Uterus (tissue), 4 donors: Measurements from ENCODE around the gene PTPRR. TPM values are rescaled to one million over a fixed set of nuclear protein-coding genes. Genes with fewer than 3 reads are reported as not detected.

Experiments used
- DNase-seq, 2 donors: peaks; one replicate each; pipeline ENCODE4 v3.0.0-alpha.2; 2019 to 2020
- H3K27ac ChIP-seq, 2 donors: fragments of 200-600 bp; sonication (generic); 1 replicate in 1 of 2; 2 replicates in 1 of 2; pipeline ENCODE4 v1.5.1; 2016 to 2018
- H3K27me3 ChIP-seq, 2 donors: fragments of 200-600 bp; sonication (generic); one replicate each; pipeline ENCODE4 v1.5.1; 2018 to 2019; ENCODE audit warnings: control low read depth in 1 of 2
- H3K36me3 ChIP-seq, 2 donors: fragments of 200-600 bp; sonication (generic); one replicate each; pipeline ENCODE4 v1.5.1; 2019; ENCODE audit warnings: control low read depth in 1 of 2
- H3K4me1 ChIP-seq, 2 donors: fragments of 200-600 bp; sonication (generic); one replicate each; pipeline ENCODE4 v1.5.1; 2018 to 2019; ENCODE audit warnings: control low read depth in 1 of 2
- H3K4me3 ChIP-seq, 2 donors: fragments of 200-600 bp; sonication (generic); 1 replicate in 1 of 2; 2 replicates in 1 of 2; pipeline ENCODE4 v1.5.1; 2018 to 2019; ENCODE audit warnings: mild to moderate bottlenecking in 1 of 2
- H3K9me3 ChIP-seq, 2 donors: fragments of 200-600 bp; sonication (generic); one replicate each; pipeline ENCODE4 v1.5.1; 2019; ENCODE audit warnings: control low read depth in 1 of 2
- CTCF ChIP-seq, 4 experiments: fragments of 200-600 bp in 2 of 4; fragments of 450-650 bp in 2 of 4; sonication (generic) in 2 of 4; IDR thresholded peaks; one replicate each; pipeline ENCODE4 v1.5.1; 2016 to 2019; ENCODE audit warnings: antibody characterized with exemption in 4 of 4, mild to moderate bottlenecking in 2 of 4, moderate library complexity in 1 of 4
- POLR2A ChIP-seq, 2 donors: fragments of 450-650 bp; IDR thresholded peaks; one replicate each; pipeline ENCODE4 v1.6.1; 2016; ENCODE audit warnings: antibody characterized with exemption in 2 of 2, mild to moderate bottlenecking in 1 of 2, moderate library complexity in 1 of 2
- intact Hi-C: fragments of 100-400 bp; cut with DNase I; formaldehyde crosslinking; loops from one replicate; pipeline ENCODE4 v1.15.1; 2023; ENCODE audit warnings: low total_unique reads
- total RNA-seq, 4 donors: library from RNA; depleted of rRNA in 3 of 4; stranded (reverse); fragments of >200 nt in 3 of 4; gene quantifications; one replicate each; pipeline versions ENCODE4 v1.1.0 to v1.2.4, GENCODE V29; 2014 to 2023
- donor health status: DM: yes; HTN: yes; CAD: no.

The PTPRR gene
- total RNA-seq, 4 donors from 2014 or later = 0.62 to 43.3 (median 7.6) TPM

GRCh38 chr12:70929029-70929428 is 8.5 kb upstream of the PTPRR start:
- no peaks in the 10 kb centered on the region for H3K36me3 ChIP-seq
- no peak for DNase-seq
- intact Hi-C loops = no loop called here
- H3K4me1 ChIP-seq = no peaks in the 10 kb centered on the region
- no peak overlapping the region for H3K27ac ChIP-seq
- H3K9me3 ChIP-seq = no peaks in the 10 kb centered on the region
- no peak overlapping the region for H3K4me3 ChIP-seq
- H3K27me3 ChIP-seq = no peaks in the 10 kb centered on the region
- TF ChIP-seq CTCF (IDR thresholded peaks at IDR 0.05) (no peak), POLR2A (IDR thresholded peaks at IDR 0.05) (no peak)

DNA sequence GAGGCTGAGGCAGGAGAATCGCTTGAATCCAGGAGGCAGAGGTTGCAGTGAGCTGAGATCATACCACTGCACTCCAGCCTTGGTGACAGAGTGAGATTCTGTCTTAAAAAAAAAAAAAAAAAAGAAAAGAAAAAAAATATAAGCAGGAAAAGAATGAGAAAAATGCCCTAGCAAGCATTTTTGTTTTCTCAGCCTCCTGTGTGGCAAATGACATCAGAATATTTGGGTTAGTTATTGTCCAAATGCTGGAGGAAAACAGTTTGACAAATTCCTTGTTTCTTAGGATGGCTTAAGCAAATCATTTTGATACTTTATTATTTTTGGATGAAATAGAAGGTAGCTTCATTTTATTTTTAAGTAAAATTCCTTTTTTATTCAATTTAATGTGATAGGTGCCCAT is 7.5 kb upstream of the PTPRR start:
- Histone ChIP-seq H3K4me3 (no peak overlapping the region), H3K27ac (no peak overlapping the region), H3K4me1 (no peaks in the 10 kb centered on the region), H3K36me3 (no peaks in the 10 kb centered on the region), H3K27me3 (no peaks in the 10 kb centered on the region), H3K9me3 (no peaks in the 10 kb centered on the region)
- intact Hi-C loops = no loop called here
- DNase-seq = no peak
- no peak for TF ChIP-seq POLR2A (IDR thresholded peaks at IDR 0.05)
- no peak for TF ChIP-seq CTCF (IDR thresholded peaks at IDR 0.05)

GRCh38 chr12:70927356-70927755 is 6.8 kb upstream of the PTPRR start:
- Histone ChIP-seq H3K36me3 (no peaks in the 10 kb centered on the region), H3K9me3 (no peaks in the 10 kb centered on the region), H3K27ac (no peak overlapping the region), H3K4me3 (no peak overlapping the region), H3K4me1 (no peaks in the 10 kb centered on the region), H3K27me3 (no peaks in the 10 kb centered on the region)
- no peak for TF ChIP-seq CTCF (IDR thresholded peaks at IDR 0.05)
- TF ChIP-seq POLR2A (IDR thresholded peaks at IDR 0.05) = no peak
- DNase-seq = no peak
- intact Hi-C loops = no loop called here

GRCh38 chr12:70925539-70925938 is 5.0 kb upstream of the PTPRR start:
- H3K27me3 ChIP-seq = no peaks in the 10 kb centered on the region
- no peak for DNase-seq
- TF ChIP-seq CTCF (IDR thresholded peaks at IDR 0.05) (no peak), POLR2A (IDR thresholded peaks at IDR 0.05) (no peak)
- no peaks in the 10 kb centered on the region for H3K4me1 ChIP-seq
- H3K27ac ChIP-seq = no peak overlapping the region
- H3K4me3 ChIP-seq = no peak overlapping the region
- no peaks in the 10 kb centered on the region for H3K9me3 ChIP-seq
- H3K36me3 ChIP-seq = no peaks in the 10 kb centered on the region
- intact Hi-C loops = no loop called here

DNA sequence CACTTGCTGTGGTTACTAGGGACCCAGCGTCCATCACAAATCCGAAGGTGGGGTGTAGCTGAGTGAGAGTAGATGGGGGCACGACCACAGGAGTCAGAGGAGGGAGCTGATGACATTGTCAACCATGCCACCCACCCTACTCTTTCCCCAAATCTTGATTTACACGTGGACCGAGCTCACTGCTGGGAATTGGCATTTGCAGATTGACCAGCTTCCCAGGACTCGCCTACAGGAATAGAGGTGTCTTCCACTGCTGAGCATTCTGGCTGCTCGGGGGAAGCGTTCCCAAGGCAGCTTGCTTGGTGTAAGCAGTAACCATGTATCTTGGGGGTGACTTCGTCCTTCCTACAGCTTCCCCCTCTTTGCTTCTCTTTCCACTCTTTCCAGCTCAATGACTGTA is 353 bp upstream of the PTPRR start:
- DNase-seq = no peak
- H3K4me3 ChIP-seq = no peak overlapping the region

More for the DNA sequence above, 353 bp upstream of the PTPRR start:
- Histone ChIP-seq H3K27ac (no peak overlapping the region), H3K36me3 (no peaks in the 10 kb centered on the region), H3K4me1 (no peaks in the 10 kb centered on the region), H3K27me3 (peaks cover 0 to 7% of the 10 kb centered on the region in 2 donors), H3K9me3 (no peaks in the 10 kb centered on the region)
- intact Hi-C loops = no loop called here
- TF ChIP-seq CTCF (IDR thresholded peaks at IDR 0.05) (no peak), POLR2A (IDR thresholded peaks at IDR 0.05) (no peak)
